Lung (tissue), 12 donors: Measurements from ENCODE around the gene CCDC150. TPM values are rescaled to one million over a fixed set of nuclear protein-coding genes. Genes with fewer than 3 reads are reported as not detected.
"Not testable (repeated sequence)": the region's sequence is repeated elsewhere in the genome, so short reads cannot be mapped to it uniquely, and the experiment has no call there.

Source experiments
- ATAC-seq: fragments of 200-7000 bp; cut with Tn5 transposase; one replicate; pipeline ENCODE4 v1.9.1; 2020; ENCODE audit warnings: moderate number of reproducible peaks; ENCODE audit not compliant: insufficient read depth, low FRiP score
- DNase-seq, 3 donors: peaks; one replicate each; pipeline ENCODE4 v3.0.0-alpha.2; 2013 to 2017
- H3K27ac ChIP-seq, 2 donors: one replicate each; pipeline ENCODE4 v1.5.1; 2013; ENCODE audit warnings: mild to moderate bottlenecking in 2 of 2, moderate library complexity in 2 of 2, control low read depth in 1 of 2, inconsistent platforms in 1 of 2, low read depth in 1 of 2, low read length in 1 of 2
- H3K27me3 ChIP-seq, 3 donors: one replicate each; pipeline ENCODE4 v1.5.1; 2013; ENCODE audit warnings: low read length in 2 of 3; ENCODE audit not compliant: control insufficient read depth in 3 of 3, insufficient read depth in 3 of 3
- H3K36me3 ChIP-seq, 4 donors: one replicate each; pipeline ENCODE4 v1.5.1; 2013; ENCODE audit warnings: low read length in 4 of 4, mild to moderate bottlenecking in 1 of 4, moderate library complexity in 1 of 4; ENCODE audit not compliant: control insufficient read depth in 4 of 4, insufficient read depth in 4 of 4
- H3K4me1 ChIP-seq, 5 donors: one replicate each; pipeline ENCODE4 v1.5.1; 2013; ENCODE audit warnings: low read length in 5 of 5, mild to moderate bottlenecking in 2 of 5, moderate library complexity in 1 of 5; ENCODE audit not compliant: control insufficient read depth in 5 of 5, insufficient read depth in 5 of 5
- H3K4me3 ChIP-seq: one replicate; pipeline ENCODE4 v1.5.1; 2013; ENCODE audit warnings: mild to moderate bottlenecking, control low read depth, moderate library complexity
- H3K9ac ChIP-seq, 2 donors: one replicate each; pipeline ENCODE4 v1.5.1; 2013; ENCODE audit warnings: low read length in 2 of 2, control low read depth in 1 of 2; ENCODE audit not compliant: insufficient read depth in 1 of 2
- H3K9me3 ChIP-seq, 4 donors: one replicate each; pipeline ENCODE4 v1.5.1; 2013; ENCODE audit warnings: low read length in 3 of 4, mild to moderate bottlenecking in 1 of 4, moderate library complexity in 1 of 4; ENCODE audit not compliant: control insufficient read depth in 4 of 4, insufficient read depth in 3 of 4
- CTCF ChIP-seq: IDR thresholded peaks from 2 replicates; pipeline ENCODE4 v1.5.1; 2012; ENCODE audit warnings: mild to moderate bottlenecking; ENCODE audit errors: control extremely low read depth, extremely low read depth
- WGBS, 2 donors: extraction: QIAGEN DNeasy Blood & Tissue Kit; methylation state at CpG; one replicate each; pipeline ENCODE4 v1.1.7; 2013; 5-methylcytosine and 5-hydroxymethylcytosine counted together
- polyA plus RNA-seq, 2 donors: library from polyadenylated mRNA; stranded (reverse); fragments of 200-250 nt; gene quantifications; one replicate each; pipeline ENCODE4 v1.2.1, GENCODE V29; 2013
- total RNA-seq, 2 donors: library from RNA; depleted of rRNA in 1 of 2; stranded (reverse); fragments of >200 nt in 1 of 2; gene quantifications; one replicate each; pipeline ENCODE4 v1.2.1, GENCODE V29; 2014 to 2021
- donor health status: control.
- donor health status: control.
- donor health status: Bipolar disorder and iron deficiency.
- donor health status: healthy.
- donor health status: DM: yes; HTN: yes; CAD: no.

CCDC150 gene
- total and polyA plus RNA-seq, 4 donors = 0.31 to 7.1 (median 0.93) TPM

- WGBS, 2 donors = 85 to 93% methylated on average over 4 of the region's 4 CpGs
- no peak overlapping the region for H3K27ac ChIP-seq
- no peaks in the 10 kb centered on the region for H3K27me3 ChIP-seq
- TF ChIP-seq CTCF = no peak
- H3K36me3 ChIP-seq = no peaks in the 10 kb centered on the region
- H3K4me1 ChIP-seq = no peaks in the 10 kb centered on the region
- DNase-seq (no peak), ATAC-seq (no peak)
- H3K9me3 ChIP-seq = no peaks in the 10 kb centered on the region
- no peak overlapping the region for H3K4me3 ChIP-seq
- no peak overlapping the region for H3K9ac ChIP-seq
These were observed 86.4 kb downstream of the CCDC150 start for GRCh38 chr2:196725882-196726281.

- Histone ChIP-seq H3K9ac (no peak overlapping the region), H3K27me3 (no peaks in the 10 kb centered on the region), H3K27ac (no peak overlapping the region), H3K4me1 (no peaks in the 10 kb centered on the region), H3K36me3 (no peaks in the 10 kb centered on the region), H3K9me3 (no peaks in the 10 kb centered on the region), H3K4me3 (no peak overlapping the region)
- DNase-seq (no peak), ATAC-seq (no peak)
- 92 to 95% methylated on average over 2 of the region's 2 CpGs for WGBS, 2 donors
- TF ChIP-seq CTCF = no peak
These were observed 89.9 kb downstream of the CCDC150 start for GRCh38 chr2:196729418-196729817.

- not testable (repeated sequence) for H3K9ac ChIP-seq, H3K4me1 ChIP-seq
These were observed 97.1 kb downstream of the CCDC150 start for GRCh38 chr2:196736646-196737045.

GRCh38 chr2:196737046-196737445 lies 97.5 kb downstream of the CCDC150 start:
- TF ChIP-seq CTCF = no peak

More at GRCh38 chr2:196736646-196737045, 97.1 kb downstream of the CCDC150 start:
- not testable (repeated sequence) for H3K4me3 ChIP-seq, H3K36me3 ChIP-seq, H3K27me3 ChIP-seq, H3K9me3 ChIP-seq, DNase-seq, ATAC-seq, H3K27ac ChIP-seq

More at GRCh38 chr2:196737046-196737445, 97.5 kb downstream of the CCDC150 start:
- no peak for DNase-seq
- Histone ChIP-seq H3K4me3 (no peak overlapping the region), H3K27ac (no peak overlapping the region), H3K9ac (no peak overlapping the region), H3K9me3 (peaks cover 0 to 5% (median 2%) of the 10 kb centered on the region in 4 donors), H3K36me3 (no peaks in the 10 kb centered on the region), H3K27me3 (no peaks in the 10 kb centered on the region), H3K4me1 (no peaks in the 10 kb centered on the region)
- WGBS, 2 donors = 78 to 85% methylated on average over 1 to 2 of the region's 2 CpGs
- no peak for ATAC-seq
